Ishikawa (cell line): ENCODE results near the gene MAS1L.

Source experiments
- CEBPB ChIP-seq: IDR thresholded peaks from 2 replicates; pipeline ENCODE4 v1.6.1; 2012
- CREB1 ChIP-seq: IDR thresholded peaks from 2 replicates; pipeline ENCODE4 v1.6.1; 2012; ENCODE audit warnings: low read depth
- EGR1 ChIP-seq: IDR thresholded peaks from 2 replicates; pipeline ENCODE4 v1.6.1; 2012
- EP300 ChIP-seq: IDR thresholded peaks from 2 replicates; pipeline ENCODE4 v1.6.1; 2012; ENCODE audit warnings: borderline replicate concordance
- FOXM1 ChIP-seq: IDR thresholded peaks from 2 replicates; pipeline ENCODE4 v1.6.1; 2012; ENCODE audit warnings: low read depth, borderline replicate concordance
- MAX ChIP-seq: IDR thresholded peaks from 2 replicates; pipeline ENCODE4 v1.6.1; 2012
- NFIC ChIP-seq: IDR thresholded peaks from 2 replicates; pipeline ENCODE4 v1.6.1; 2012
- RAD21 ChIP-seq: IDR thresholded peaks from 2 replicates; pipeline ENCODE4 v1.6.1; 2012; ENCODE audit warnings: low read depth
- TAF1 ChIP-seq: IDR thresholded peaks from 2 replicates; pipeline ENCODE4 v1.6.1; 2012; ENCODE audit warnings: low read depth, mild to moderate bottlenecking
- TCF12 ChIP-seq: IDR thresholded peaks from 2 replicates; pipeline ENCODE4 v1.6.1; 2012; ENCODE audit warnings: low read depth
- TEAD4 ChIP-seq: IDR thresholded peaks from 2 replicates; pipeline ENCODE4 v1.6.1; 2012
- YY1 ChIP-seq: IDR thresholded peaks from 2 replicates; pipeline ENCODE4 v1.6.1; 2012; ENCODE audit warnings: low read depth
- ZBTB7A ChIP-seq: IDR thresholded peaks from 2 replicates; pipeline ENCODE4 v1.6.1; 2012; ENCODE audit warnings: low read depth
- TF ChIP-seq, protein P1 (sequence below): IDR thresholded peaks from 2 replicates; pipeline ENCODE4 v1.6.1; 2012
- TF ChIP-seq, protein P2 (sequence below): IDR thresholded peaks from 2 replicates; pipeline ENCODE4 v1.6.1; 2012; ENCODE audit warnings: low read depth, mild to moderate bottlenecking

MAS1L gene

DNA sequence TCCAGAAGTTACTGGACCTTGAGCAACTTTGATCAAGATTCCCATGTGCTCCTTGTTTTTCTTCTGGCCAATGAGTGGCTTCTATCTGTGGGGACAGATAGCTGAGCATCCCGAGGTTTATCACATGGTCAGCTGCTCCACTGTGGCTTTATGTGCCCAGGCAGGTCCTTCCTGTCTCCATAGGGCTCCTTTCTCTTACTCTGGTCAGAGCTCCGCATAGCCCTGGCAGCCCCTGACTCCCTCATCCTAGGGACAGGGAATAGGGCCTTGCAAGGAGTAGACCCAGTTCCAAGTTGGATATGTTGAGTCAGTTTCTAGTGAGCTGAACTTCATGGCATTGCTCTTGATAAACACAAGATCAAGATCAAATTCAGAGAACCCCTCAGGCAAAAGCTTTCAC, 6.4 kb upstream of the MAS1L start:
- TF ChIP-seq TCF12 (no peak), MAX (no peak)
- TF ChIP-seq, protein P1, sequence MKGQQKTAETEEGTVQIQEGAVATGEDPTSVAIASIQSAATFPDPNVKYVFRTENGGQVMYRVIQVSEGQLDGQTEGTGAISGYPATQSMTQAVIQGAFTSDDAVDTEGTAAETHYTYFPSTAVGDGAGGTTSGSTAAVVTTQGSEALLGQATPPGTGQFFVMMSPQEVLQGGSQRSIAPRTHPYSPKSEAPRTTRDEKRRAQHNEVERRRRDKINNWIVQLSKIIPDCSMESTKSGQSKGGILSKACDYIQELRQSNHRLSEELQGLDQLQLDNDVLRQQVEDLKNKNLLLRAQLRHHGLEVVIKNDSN: no peak

DNA sequence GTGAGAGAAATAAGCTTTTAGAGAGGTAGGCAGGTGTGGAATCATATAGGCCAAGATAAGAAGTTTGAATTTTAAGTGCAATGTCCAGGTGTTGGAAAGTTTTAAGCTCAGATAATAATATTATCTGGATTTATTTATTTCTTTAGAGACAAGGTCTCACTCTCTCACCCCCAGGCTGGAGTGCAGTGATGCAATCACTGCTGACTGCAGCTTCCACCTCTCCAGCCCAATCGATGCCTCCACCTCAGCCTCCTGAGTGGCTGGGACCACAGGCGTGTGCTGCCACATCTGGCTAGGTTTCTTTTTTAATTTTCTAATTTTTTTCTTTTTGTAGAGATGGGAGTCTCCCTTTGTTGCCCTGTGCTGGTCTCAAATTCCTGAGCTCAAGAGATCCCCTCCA, 5.5 kb upstream of the MAS1L start:
- TF ChIP-seq EGR1 (no peak), CREB1 (no peak), ZBTB7A (no peak), TCF12 (no peak), EP300 (no peak), MAX (no peak)

DNA sequence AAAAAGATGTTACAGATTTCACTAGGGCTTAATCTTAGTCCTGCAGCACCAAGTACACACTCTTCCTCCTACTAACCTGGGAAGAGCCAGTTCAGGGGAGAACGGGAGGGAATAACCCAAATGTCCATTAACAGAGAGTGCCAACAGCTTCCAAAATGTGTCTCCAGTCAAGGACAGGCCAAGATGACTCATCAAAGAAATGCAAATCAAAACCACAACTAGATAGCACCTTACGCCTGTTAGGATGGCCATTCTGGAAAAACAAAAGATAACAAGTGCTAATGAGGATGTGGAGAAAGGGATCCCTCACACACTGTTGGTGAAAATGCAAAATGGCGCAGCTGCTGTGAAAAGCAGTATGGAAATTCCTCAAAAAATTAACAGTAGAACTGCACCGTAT, 3.8 kb upstream of the MAS1L start:
- TF ChIP-seq CEBPB (no peak), NFIC (no peak), TAF1 (no peak), EP300 (no peak), TEAD4 (no peak)

- TF ChIP-seq, protein P2, sequence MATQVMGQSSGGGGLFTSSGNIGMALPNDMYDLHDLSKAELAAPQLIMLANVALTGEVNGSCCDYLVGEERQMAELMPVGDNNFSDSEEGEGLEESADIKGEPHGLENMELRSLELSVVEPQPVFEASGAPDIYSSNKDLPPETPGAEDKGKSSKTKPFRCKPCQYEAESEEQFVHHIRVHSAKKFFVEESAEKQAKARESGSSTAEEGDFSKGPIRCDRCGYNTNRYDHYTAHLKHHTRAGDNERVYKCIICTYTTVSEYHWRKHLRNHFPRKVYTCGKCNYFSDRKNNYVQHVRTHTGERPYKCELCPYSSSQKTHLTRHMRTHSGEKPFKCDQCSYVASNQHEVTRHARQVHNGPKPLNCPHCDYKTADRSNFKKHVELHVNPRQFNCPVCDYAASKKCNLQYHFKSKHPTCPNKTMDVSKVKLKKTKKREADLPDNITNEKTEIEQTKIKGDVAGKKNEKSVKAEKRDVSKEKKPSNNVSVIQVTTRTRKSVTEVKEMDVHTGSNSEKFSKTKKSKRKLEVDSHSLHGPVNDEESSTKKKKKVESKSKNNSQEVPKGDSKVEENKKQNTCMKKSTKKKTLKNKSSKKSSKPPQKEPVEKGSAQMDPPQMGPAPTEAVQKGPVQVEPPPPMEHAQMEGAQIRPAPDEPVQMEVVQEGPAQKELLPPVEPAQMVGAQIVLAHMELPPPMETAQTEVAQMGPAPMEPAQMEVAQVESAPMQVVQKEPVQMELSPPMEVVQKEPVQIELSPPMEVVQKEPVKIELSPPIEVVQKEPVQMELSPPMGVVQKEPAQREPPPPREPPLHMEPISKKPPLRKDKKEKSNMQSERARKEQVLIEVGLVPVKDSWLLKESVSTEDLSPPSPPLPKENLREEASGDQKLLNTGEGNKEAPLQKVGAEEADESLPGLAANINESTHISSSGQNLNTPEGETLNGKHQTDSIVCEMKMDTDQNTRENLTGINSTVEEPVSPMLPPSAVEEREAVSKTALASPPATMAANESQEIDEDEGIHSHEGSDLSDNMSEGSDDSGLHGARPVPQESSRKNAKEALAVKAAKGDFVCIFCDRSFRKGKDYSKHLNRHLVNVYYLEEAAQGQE: no peak
- TF ChIP-seq NFIC: no peak
- TF ChIP-seq MAX: no peak
- no peak for TF ChIP-seq RAD21
Measured at GRCh38 chr6:29490552-29490951, 2.8 kb upstream of the MAS1L start.

DNA sequence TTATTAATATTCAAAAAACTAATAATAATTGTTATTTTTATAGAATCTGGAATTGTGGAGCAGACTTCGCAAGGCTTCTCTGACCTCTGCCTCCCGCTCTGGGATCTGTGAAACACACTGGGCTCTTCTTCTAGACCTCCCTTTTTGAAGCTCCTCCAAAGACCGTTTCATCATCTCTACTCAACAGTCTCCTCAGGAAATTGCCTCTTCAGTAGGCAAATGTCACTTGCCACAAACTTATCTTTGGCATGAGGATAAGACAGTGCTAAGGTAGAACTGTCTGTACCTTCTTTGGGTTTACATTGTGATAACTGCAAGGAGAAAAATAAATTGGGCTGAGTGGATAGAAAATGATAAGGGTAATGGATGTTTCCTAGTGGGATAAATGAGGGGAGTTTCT, 2.3 kb upstream of the MAS1L start:
- TF ChIP-seq EGR1 (no peak), EP300 (no peak), CREB1 (no peak), TEAD4 (no peak), TAF1 (no peak), ZBTB7A (no peak), NFIC (no peak), RAD21 (no peak), TCF12 (no peak), FOXM1 (no peak), CEBPB (no peak), MAX (no peak), YY1 (no peak)
- TF ChIP-seq, protein P1: no peak
- TF ChIP-seq, protein P2: no peak

- TF ChIP-seq ZBTB7A (no peak), EGR1 (no peak)
Measured at GRCh38 chr6:29489286-29489685, 1.5 kb upstream of the MAS1L start.

- no peak for TF ChIP-seq YY1
- TF ChIP-seq FOXM1: no peak
- TF ChIP-seq MAX: no peak
- no peak for TF ChIP-seq EP300
- no peak for TF ChIP-seq CREB1
- TF ChIP-seq RAD21: no peak
- TF ChIP-seq, protein P2: no peak
- TF ChIP-seq TCF12: no peak
- TF ChIP-seq NFIC: no peak
- TF ChIP-seq EGR1: no peak
Measured at GRCh38 chr6:29488874-29489273, 1.1 kb upstream of the MAS1L start.
